BLaER1 (cell line): ENCODE measurements around the gene ATXN2.
A peak's percentile ranks its signal among the peaks of the same experiment; 100 is the strongest.
"Not testable (repeated sequence)": the region's sequence is repeated elsewhere in the genome, so short reads cannot be mapped to it uniquely, and the experiment has no call there.

Experiments
- H3K27ac ChIP-seq: shearing (Covaris generic); formaldehyde crosslinking; 2 replicates; pipeline ENCODE4 v1.8.1; 2022
- H3K27me3 ChIP-seq: shearing (Covaris generic); formaldehyde crosslinking; 2 replicates; pipeline ENCODE4 v1.8.1; 2022
- H3K36me3 ChIP-seq: shearing (Covaris generic); formaldehyde crosslinking; 2 replicates; pipeline ENCODE4 v1.8.1; 2022
- H3K4me1 ChIP-seq: shearing (Covaris generic); formaldehyde crosslinking; 2 replicates; pipeline ENCODE4 v1.8.1; 2022
- H3K4me2 ChIP-seq: shearing (Covaris generic); formaldehyde crosslinking; 2 replicates; pipeline ENCODE4 v1.8.1; 2022
- H3K4me3 ChIP-seq: shearing (Covaris generic); formaldehyde crosslinking; 2 replicates; pipeline ENCODE4 v1.8.1; 2022
- H3K9ac ChIP-seq: shearing (Covaris generic); formaldehyde crosslinking; 2 replicates; pipeline ENCODE4 v1.8.1; 2022
- H3K9me3 ChIP-seq: shearing (Covaris generic); formaldehyde crosslinking; 2 replicates; pipeline ENCODE4 v1.8.1; 2022
- H4K20me1 ChIP-seq: shearing (Covaris generic); formaldehyde crosslinking; 2 replicates; pipeline ENCODE4 v1.8.1; 2022
- Cebpa-rat ChIP-seq: shearing (Covaris generic); IDR thresholded peaks from 2 replicates; pipeline ENCODE4 v1.8.1; 2022

The ATXN2 gene

DNA sequence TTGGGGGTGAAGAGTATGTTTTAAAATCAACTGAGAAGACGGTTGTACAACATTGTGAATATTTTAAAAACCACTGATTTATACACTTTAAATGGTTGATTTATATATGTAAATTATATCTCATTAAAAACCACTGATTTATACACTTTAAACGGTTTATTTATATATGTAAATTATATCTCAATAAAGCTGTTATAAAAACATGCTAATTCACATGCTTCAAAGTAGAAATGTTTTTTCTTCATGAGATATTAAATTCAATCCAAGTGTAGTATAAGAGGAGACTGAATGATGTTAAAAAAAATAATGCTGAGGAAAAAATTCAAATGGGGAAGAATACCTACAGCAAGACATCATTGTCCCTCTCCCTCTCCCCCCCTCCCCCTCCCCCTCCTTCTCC, 92.9 kb downstream of the ATXN2 start:
- 0 out of 2 replicates have a peak, but pooled peaks cover 6% of the 10 kb centered on the region for H3K9me3 ChIP-seq
- H4K20me1 ChIP-seq, result no peaks in the 10 kb centered on the region
- H3K9ac ChIP-seq, result no peak overlapping the region
- peaks cover 85% of the 10 kb centered on the region for H3K36me3 ChIP-seq
- no peak overlapping the region for H3K4me3 ChIP-seq
- no peaks in the 10 kb centered on the region for H3K27me3 ChIP-seq
- H3K4me1 ChIP-seq, result no peaks in the 10 kb centered on the region
- no peak overlapping the region for H3K27ac ChIP-seq
- H3K4me2 ChIP-seq, result no peak overlapping the region
- no peak for TF ChIP-seq Cebpa-rat

DNA sequence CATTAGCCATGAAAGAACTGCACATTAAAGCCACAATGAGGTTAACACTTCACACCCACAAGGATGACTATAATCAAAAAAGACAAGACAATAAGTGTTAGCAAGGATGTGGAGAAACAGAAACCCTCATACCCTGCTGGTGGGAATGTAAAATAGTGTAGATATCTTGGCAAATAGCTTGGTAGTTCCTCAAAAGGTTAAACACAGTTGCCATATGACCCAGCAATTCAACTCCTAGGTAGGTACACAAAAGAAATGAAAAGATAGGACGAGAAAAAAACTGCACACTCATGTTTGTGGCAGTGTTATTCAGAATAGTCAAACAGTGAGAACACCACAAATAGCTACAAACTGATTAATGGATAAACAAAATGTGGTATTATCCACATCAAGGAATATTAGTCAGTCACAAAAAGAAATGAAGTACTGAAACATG, 93.5 kb downstream of the ATXN2 start:
- no peak overlapping the region for H3K27ac ChIP-seq
- TF ChIP-seq Cebpa-rat, result no peak
- H3K27me3 ChIP-seq, result no peaks in the 10 kb centered on the region
- H3K4me2 ChIP-seq, result no peak overlapping the region
- no peaks in the 10 kb centered on the region for H3K4me1 ChIP-seq
- no peaks in the 10 kb centered on the region for H4K20me1 ChIP-seq
- 0 out of 2 replicates have a peak, but pooled peaks cover 6% of the 10 kb centered on the region for H3K9me3 ChIP-seq
- H3K9ac ChIP-seq, result no peak overlapping the region
- no peak overlapping the region for H3K4me3 ChIP-seq
- H3K36me3 ChIP-seq, result peaks cover 86% of the 10 kb centered on the region

DNA sequence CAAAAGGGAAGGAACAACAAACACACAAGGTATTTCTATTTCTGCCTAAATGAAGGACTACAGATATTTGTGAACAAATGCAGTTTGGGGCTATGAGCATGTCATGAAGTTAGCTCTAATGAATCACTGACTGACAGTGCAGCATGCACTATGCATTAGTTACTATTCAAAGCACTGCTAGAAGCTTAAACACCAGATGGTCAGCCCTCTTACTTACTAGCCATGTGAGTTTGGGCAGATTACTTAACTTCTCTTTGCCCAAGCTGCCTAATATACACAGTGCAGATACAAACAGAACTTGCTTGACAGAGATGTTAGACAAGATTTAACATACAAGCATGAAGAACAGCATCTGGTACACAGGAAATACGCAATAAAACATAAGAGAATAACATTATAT, 96.0 kb downstream of the ATXN2 start:
- no peaks in the 10 kb centered on the region for H3K4me1 ChIP-seq
- 0 out of 2 replicates have a peak, but pooled peaks cover 2% of the 10 kb centered on the region for H3K9me3 ChIP-seq
- H3K36me3 ChIP-seq, result peaks cover 81% of the 10 kb centered on the region
- H4K20me1 ChIP-seq, result no peaks in the 10 kb centered on the region
- no peak for TF ChIP-seq Cebpa-rat
- H3K4me3 ChIP-seq, result no peak overlapping the region
- no peak overlapping the region for H3K9ac ChIP-seq
- H3K4me2 ChIP-seq, result no peak overlapping the region
- H3K27ac ChIP-seq, result no peak overlapping the region
- no peaks in the 10 kb centered on the region for H3K27me3 ChIP-seq

DNA sequence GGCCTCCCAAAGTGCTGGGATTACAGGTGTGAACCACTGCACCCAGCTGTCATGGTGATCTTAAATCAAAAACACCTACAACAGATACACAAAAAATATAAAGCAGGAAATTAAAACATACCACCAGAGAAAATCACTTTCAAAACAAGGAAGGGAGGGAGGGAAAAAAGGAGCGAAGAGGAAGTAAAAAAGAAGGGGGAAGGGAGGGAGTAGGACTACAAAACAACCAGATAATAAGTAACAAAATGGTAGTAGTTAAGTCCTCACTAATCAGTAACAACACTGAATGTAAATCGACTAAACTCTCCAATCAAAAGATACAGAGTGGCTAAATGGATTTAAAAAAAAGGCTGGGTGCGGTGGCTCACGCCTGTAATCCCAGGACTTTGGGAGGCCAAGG, 104.4 kb downstream of the ATXN2 start:
- Histone ChIP-seq H3K4me3 (no peak overlapping the region), H3K36me3 (peaks cover 84% of the 10 kb centered on the region), H3K27me3 (no peaks in the 10 kb centered on the region), H3K4me1 (peaks cover 11% of the 10 kb centered on the region), H3K9ac (no peak overlapping the region), H3K27ac (0 out of 2 replicates have a peak overlapping the region, but pooled peaks have one; percentile 26), H3K4me2 (peak overlapping the region; percentile 39), H3K9me3 (peaks cover 5% of the 10 kb centered on the region; the same call in 1 of the 2 replicates), H4K20me1 (no peaks in the 10 kb centered on the region)
- TF ChIP-seq Cebpa-rat, result no peak

DNA sequence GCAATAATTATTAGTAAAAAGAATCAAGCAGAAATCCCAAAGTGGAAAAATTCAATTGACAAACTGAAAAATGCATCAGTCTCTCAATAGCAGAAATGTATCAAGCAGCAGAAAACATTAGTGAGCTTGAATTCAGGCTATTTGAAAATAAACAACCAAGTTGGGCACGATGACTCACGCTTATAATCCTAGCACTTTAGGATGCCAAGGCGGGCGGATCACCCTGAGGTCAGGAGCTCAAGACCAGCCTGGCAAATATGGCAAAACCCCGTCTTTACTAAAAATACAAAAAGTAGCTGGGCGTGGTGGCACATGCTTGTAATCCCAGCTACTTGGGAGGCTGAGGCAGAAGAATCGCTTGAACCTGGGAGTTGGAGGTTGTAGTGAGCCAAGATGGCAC, 106.1 kb downstream of the ATXN2 start:
- Histone ChIP-seq H3K36me3 (peaks cover 80% of the 10 kb centered on the region), H3K4me1 (peaks cover 26% of the 10 kb centered on the region)
- H3K9ac ChIP-seq, H3K9me3 ChIP-seq, H3K4me3 ChIP-seq, H3K27ac ChIP-seq, H3K4me2 ChIP-seq, H3K27me3 ChIP-seq, H4K20me1 ChIP-seq: not testable (repeated sequence)

DNA sequence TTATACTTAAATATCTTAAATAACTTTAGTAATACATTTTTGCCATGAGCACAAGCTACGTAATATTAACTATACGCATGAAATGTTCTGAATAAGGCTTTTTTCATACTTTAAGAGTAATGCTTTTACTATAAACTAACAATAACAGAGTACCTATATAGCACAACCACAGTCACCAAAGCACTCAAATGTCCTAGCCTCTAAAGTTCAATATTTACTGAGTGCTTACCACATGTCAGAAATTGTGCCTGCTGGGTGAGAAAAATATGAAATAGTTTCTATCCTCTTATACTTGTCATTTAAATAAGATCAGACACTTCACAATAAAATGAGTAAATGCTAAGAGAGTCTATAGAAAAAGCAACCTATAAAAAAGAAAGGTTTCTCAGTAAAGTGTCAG, 110.3 kb downstream of the ATXN2 start:
- no peak for TF ChIP-seq Cebpa-rat
- peaks cover 84% of the 10 kb centered on the region for H3K36me3 ChIP-seq
- H3K27me3 ChIP-seq, result no peaks in the 10 kb centered on the region
- no peaks in the 10 kb centered on the region for H3K9me3 ChIP-seq
- H3K27ac ChIP-seq, result peak overlapping the region; percentile 32
- no peak overlapping the region; the same call in 1 of the 2 replicates for H3K9ac ChIP-seq
- no peaks in the 10 kb centered on the region for H4K20me1 ChIP-seq
- no peak overlapping the region for H3K4me3 ChIP-seq
- peaks cover 22% of the 10 kb centered on the region for H3K4me1 ChIP-seq
- peak overlapping the region; percentile 49 for H3K4me2 ChIP-seq

DNA sequence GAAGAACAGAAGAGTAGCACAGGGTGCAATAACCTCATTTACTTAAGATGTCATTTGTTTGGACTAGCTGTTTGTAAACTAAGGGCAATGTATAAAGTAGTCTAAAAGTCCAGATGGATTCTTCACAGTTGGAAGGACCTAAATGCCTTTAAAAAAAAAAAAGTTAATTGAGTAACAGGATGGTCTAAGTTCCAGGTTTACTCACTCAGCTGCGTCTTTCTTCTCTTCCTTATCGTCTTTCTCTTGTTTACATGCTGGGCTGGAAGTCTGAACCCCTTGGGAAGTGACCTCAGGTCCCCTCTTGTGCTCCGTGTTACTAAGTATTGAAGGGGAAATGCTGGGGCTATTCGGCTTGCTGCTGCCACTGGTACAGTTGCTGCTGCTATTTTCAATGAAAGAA, 110.8 kb downstream of the ATXN2 start:
- Histone ChIP-seq H3K27me3 (no peaks in the 10 kb centered on the region), H3K9ac (no peak overlapping the region; the same call in 1 of the 2 replicates), H3K9me3 (no peaks in the 10 kb centered on the region), H3K4me1 (peaks cover 27% of the 10 kb centered on the region), H3K36me3 (peaks cover 85% of the 10 kb centered on the region), H3K4me3 (no peak overlapping the region), H3K27ac (peak overlapping the region; percentile 32), H4K20me1 (no peaks in the 10 kb centered on the region; the same call in 1 of the 2 replicates), H3K4me2 (peak overlapping the region; percentile 49)
- TF ChIP-seq Cebpa-rat, result no peak

DNA sequence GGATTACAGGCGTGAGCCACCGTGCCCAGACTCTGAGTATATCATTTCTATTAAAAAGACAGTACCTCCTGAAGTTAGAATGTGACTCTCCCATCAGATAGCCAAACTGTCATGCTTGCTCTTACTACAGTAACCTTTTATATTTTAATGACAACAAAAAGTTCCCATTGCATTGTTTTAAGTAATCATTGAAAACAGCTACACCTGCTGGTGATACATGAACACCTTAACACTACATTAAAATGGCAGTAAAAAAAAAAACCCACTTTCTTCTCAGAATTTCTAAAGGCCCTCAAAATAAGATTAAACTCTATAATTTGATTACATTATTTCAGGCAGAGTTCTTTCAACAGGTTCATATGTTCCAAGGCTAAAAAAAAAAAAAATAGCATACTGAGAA, 116.7 kb downstream of the ATXN2 start:
- no peaks in the 10 kb centered on the region for H3K27me3 ChIP-seq
- no peaks in the 10 kb centered on the region for H3K9me3 ChIP-seq
- peaks cover 5% of the 10 kb centered on the region for H4K20me1 ChIP-seq
- no peak overlapping the region for H3K27ac ChIP-seq
- peaks cover 6% of the 10 kb centered on the region; the same call in 1 of the 2 replicates for H3K4me1 ChIP-seq
- H3K4me3 ChIP-seq, result no peak overlapping the region
- H3K36me3 ChIP-seq, result peaks cover 97% of the 10 kb centered on the region
- no peak overlapping the region for H3K4me2 ChIP-seq
- no peak overlapping the region for H3K9ac ChIP-seq
- TF ChIP-seq Cebpa-rat, result no peak

DNA sequence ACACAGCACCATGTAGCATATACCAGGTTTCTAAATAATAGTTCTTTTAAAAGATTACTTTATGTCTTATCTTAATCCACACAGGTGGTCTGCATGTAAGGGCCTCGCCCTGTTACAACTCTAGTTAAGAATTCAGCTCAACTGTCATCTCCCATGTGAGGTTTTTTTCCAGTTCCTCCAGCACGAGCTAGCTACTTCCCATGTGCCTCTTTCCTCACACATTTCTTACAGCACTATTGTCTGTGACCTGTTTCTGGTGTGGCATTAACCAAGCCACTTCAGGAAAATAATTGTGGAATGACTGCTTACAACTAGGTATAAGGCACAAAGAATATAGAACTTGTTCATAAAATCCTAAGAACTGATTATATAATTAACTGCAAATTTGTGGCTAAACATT, 127.9 kb downstream of the ATXN2 start:
- no peak overlapping the region for H3K9ac ChIP-seq
- H3K4me2 ChIP-seq, result no peak overlapping the region
- H3K27ac ChIP-seq, result no peak overlapping the region
- no peaks in the 10 kb centered on the region for H3K27me3 ChIP-seq
- peaks cover 86% of the 10 kb centered on the region for H3K36me3 ChIP-seq
- H3K4me1 ChIP-seq, result no peaks in the 10 kb centered on the region
- H4K20me1 ChIP-seq, result no peaks in the 10 kb centered on the region
- H3K9me3 ChIP-seq, result no peaks in the 10 kb centered on the region
- TF ChIP-seq Cebpa-rat, result no peak
- no peak overlapping the region for H3K4me3 ChIP-seq

DNA sequence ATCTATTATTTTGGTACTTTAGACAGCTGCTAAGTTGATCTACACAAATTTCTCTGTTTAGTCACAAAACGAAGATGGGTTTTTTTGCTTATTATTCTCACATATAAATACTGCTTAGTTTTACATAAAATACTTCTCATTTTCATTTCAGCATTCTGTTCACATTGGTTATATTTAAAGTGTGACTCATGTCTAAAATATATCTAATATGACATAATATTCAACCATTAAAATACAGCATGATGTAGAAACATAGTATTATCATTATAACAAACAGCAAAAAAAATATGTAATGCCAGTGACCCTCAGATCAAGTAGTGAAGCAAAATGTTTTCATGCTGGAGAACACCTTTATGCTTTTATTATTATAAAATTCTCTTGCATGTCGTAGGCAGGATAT, 129.7 kb downstream of the ATXN2 start:
- Histone ChIP-seq H4K20me1 (no peaks in the 10 kb centered on the region), H3K9me3 (no peaks in the 10 kb centered on the region), H3K4me3 (no peak overlapping the region), H3K9ac (no peak overlapping the region), H3K27ac (no peak overlapping the region), H3K4me2 (no peak overlapping the region), H3K4me1 (no peaks in the 10 kb centered on the region), H3K36me3 (peaks cover 85% of the 10 kb centered on the region), H3K27me3 (no peaks in the 10 kb centered on the region)
- no peak for TF ChIP-seq Cebpa-rat

DNA sequence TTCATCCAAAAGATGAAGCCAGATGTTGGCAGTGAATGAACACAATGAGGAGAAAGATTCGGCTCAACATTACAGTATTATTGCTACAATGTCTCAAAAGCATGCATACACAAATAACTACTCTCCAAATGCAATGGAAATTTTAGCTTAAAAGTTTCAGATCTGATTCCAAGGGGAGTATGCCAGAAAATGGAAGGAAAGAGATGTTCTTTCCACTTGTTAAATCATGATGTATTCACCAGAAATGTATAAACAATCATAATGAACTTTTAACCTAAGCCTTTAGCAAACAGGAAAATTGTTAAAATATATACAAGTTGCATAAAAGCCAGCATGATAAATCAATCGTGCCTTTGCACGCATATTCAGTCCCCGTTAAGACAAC, 131.3 kb downstream of the ATXN2 start:
- no peak overlapping the region for H3K4me3 ChIP-seq
- no peak for TF ChIP-seq Cebpa-rat
- H3K4me1 ChIP-seq, result no peaks in the 10 kb centered on the region
- H3K9me3 ChIP-seq, result no peaks in the 10 kb centered on the region
- no peak overlapping the region for H3K4me2 ChIP-seq
- no peaks in the 10 kb centered on the region for H3K27me3 ChIP-seq
- peaks cover 81% of the 10 kb centered on the region for H3K36me3 ChIP-seq
- H3K9ac ChIP-seq, result no peak overlapping the region
- no peak overlapping the region for H3K27ac ChIP-seq
- no peaks in the 10 kb centered on the region for H4K20me1 ChIP-seq
